Subcutaneous adipose tissue (tissue), 4 donors: ENCODE results near the gene HRH2. TPM values are rescaled to one million over a fixed set of nuclear protein-coding genes. Genes with fewer than 3 reads are reported as not detected.

Source experiments
- CTCF ChIP-seq: fragments of 450-650 bp; IDR thresholded peaks from one replicate; pipeline ENCODE4 v1.5.1; 2016; ENCODE audit warnings: low read depth, mild to moderate bottlenecking, control low read depth, antibody characterized with exemption, moderate library complexity
- total RNA-seq, 4 donors: library from RNA; depleted of rRNA; stranded (reverse); fragments of >200 nt; gene quantifications; one replicate each; pipeline ENCODE4 v1.1.0, GENCODE V29; 2016

The HRH2 gene
- total RNA-seq, 4 donors from 2014 or later = 2.4 to 6.5 (median 5.5) TPM

DNA sequence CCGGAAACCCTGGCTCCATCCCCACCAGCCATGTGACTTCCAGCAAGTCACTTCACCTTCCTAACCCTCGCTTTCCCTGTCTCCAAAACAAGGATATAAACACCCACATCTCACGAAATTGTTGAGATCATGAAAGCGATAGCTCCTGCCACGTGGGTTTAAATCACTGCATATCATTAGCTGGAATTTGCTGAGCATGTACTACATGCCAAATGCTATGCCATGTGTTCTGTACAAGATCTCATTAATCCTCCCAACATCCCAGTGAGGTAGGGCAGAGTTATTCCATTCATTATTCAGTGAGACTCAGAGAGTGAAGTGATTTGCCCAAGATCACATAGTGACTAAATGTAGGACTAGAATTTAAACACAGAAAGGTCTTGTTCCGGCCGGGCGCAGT, 29.2 kb upstream of the HRH2 start:
- no peak for TF ChIP-seq CTCF

- no peak for TF ChIP-seq CTCF
Observed at GRCh38 chr5:175629261-175629660, 28.6 kb upstream of the HRH2 start.

DNA sequence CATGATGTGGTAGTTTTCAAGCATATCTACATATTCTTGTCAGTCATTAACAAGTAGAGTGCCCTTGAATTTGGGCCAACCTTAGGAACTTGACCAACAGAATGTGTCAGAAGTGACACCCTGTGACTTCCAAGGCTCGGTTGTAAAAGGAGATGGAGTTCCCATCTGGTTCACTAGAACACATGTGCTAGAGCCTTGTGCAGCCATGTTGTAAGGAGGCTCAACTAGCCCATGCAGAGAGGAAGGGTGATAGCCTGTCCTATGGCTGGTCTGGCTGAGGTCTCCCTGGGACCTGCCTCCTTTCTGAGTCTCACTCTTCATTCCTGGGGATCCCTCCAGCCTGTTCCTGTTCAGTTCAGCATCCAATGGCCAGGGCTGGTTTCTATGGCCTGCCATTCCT, 28.1 kb upstream of the HRH2 start:
- TF ChIP-seq CTCF = no peak

DNA sequence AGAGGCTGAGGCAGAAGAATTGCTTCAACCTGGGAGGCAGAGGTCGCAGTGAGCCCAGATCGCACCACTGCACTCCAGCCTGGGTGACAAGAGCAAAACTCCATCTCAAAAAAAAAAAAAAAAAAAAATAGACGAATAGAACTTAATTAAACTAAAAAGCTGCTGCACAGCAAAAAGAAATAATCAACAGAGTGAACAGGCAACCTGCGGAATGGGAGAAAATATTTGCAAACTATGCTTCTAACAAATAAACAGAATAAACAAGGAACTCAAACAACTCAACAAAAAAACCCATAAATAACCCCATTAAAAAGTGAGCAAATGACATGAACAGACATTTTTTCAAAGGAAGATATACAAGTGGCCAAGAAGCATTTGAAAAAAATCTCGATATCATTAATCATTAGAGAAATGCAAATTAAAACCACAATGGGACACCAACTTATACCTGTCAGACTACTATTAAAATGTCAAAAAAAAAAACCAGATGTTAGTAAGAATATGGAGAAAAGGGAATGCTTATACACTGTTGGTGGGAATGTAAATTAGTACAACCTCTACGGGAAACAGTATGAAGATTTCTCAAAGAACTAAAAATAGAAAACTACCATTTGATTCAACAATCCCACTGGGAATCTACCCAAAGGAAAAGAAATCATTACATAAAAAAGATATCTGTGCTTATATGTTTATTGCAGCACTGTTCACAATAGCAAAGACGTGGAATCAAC, 21.9 kb upstream of the HRH2 start:
- no peak for TF ChIP-seq CTCF

DNA sequence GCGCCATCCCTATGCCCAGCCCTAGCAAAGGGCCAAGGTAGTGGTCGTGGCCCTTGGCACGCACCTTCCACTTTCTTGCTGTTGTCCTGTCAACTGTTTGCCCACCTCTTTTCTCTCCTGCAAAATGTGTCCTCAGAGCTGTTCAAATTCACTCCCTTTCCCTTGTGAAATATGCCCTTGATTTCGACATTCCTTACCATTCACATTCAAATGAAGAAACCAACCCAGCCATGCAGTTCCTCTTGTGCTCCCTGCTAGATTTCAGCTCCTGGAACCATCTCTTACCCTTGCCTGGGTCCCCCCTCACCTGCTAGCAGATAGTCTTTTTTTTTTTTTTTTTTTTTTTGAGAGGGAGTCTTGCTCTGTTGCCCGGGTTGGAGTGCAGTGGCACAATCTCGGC, 19.6 kb upstream of the HRH2 start:
- no peak for TF ChIP-seq CTCF

DNA sequence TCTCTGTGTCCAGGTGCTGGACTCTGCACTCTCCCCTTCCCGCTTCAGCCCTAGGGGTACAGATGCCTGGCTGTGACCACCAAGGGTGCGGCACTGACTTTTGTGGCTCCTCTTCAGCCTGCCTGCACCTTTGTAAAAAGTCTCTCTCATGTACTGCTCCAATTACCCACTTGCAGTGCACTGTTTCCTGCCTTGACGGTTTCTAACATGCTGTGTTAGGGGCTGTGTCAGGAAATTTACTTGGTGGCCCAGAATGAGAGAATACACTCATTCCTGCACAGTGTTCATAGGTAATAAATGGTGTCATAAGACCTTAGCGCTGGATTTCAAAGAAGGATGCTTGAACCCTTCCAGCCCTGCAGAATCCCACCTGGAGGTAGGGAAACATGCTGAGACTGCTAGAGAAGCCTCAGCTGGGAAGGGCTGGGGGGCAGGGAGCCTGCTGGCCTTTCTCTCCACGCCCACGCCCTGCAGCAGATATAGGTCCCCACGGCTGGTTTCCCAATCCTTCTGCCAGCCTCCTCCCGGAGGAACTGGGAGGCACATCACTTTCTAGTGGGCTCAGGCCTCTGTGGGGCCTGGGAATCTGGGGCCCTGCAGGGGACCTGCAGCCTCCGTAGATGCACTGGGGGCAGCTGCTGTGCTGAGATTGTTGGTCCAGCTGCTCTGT, 17.6 kb upstream of the HRH2 start:
- TF ChIP-seq CTCF = no peak

DNA sequence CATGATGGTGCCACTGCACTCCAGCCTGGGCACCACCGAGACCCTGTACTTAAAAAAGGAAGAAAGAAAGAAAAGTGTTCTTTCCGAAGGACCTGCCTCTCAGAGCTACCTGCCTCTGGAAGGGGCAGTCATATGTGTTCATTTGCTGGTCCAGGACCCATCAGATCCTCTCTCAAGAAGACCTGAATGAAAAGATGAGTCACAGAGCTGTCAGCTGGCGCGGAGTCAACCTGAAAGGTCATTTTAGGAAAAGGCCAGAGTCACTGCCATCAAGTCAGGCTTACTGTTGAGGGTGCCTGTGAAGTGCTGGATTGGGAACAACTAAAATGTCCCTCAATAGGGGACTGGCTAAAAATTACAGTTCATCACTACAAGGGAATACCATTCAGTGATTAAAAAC, 14.9 kb upstream of the HRH2 start:
- no peak for TF ChIP-seq CTCF
